ENCODE results near the gene DMBT1.

GRCh38 chr10:122513053-122513452, 47.5 kb upstream of the DMBT1 start:
- TF ChIP-seq CTCF (IDR thresholded peaks at IDR 0.05; ENCODE audit: low read depth, low read length, missing input control) (no peak), YY1 (IDR thresholded peaks at IDR 0.05) (no peak), GABPA (IDR thresholded peaks at IDR 0.05 in 1 of 2, conservative IDR thresholded peaks at IDR 0.05 in 1 of 2) (no peak), TAF1 (conservative IDR thresholded peaks at IDR 0.05) (no peak), REST (IDR thresholded peaks at IDR 0.05) (no peak), MAX (IDR thresholded peaks at IDR 0.05) (no peak), JUND (IDR thresholded peaks at IDR 0.05) (no peak)

Data from liver (tissue), 3 donors.